H1 (cell line): ENCODE results near the gene ANGPTL4. TPM values are rescaled to one million over a fixed set of nuclear protein-coding genes. Genes with fewer than 3 reads are reported as not detected.

Source experiments
- CTCF ChIA-PET: fragments of 300-600 bp; sonication (Branson Sonifier 250); formaldehyde crosslinking; loops from one replicate; lab custom pipeline; 2021; ENCODE audit not compliant: partially characterized antibody; lab: Charles Lee
- POLR2A ChIA-PET: fragments of 300-600 bp; sonication (Branson Sonifier 250); formaldehyde crosslinking; loops from one replicate; lab custom pipeline; 2021; ENCODE audit warnings: inconsistent platforms; ENCODE audit not compliant: partially characterized antibody; lab: Charles Lee
- DNase-seq, 2 experiments: peaks; one replicate each; pipeline versions ENCODE4 v3.0.0 to v3.0.0-alpha.2; 2010 to 2022; ENCODE audit warnings: low spot score in 2 of 2, low read depth in 1 of 2, mixed read lengths in 1 of 2
- FAIRE-seq: peaks from 2 replicates; lab custom pipeline; 2011; peaks lifted over from hg19 to GRCh38; lab: Jason Lieb, UNC
- H2AFZ ChIP-seq: 2 replicates; pipeline ENCODE4 v1.8.1; 2012; ENCODE audit warnings: low read length, inconsistent platforms
- H2AK5ac ChIP-seq: 2 replicates; pipeline ENCODE4 v1.6.1; 2013; ENCODE audit warnings: low read depth, low read length
- H2BK120ac ChIP-seq: replicated peaks from 2 replicates; pipeline ENCODE3; 2013; ENCODE audit warnings: low read depth, low read length, inconsistent platforms
- H2BK12ac ChIP-seq: 2 replicates; pipeline ENCODE4 v1.6.1; 2013; ENCODE audit warnings: low read depth, low read length
- H2BK15ac ChIP-seq: 2 replicates; pipeline ENCODE4 v1.6.1; 2013; ENCODE audit warnings: low read length
- H2BK20ac ChIP-seq: 2 replicates; pipeline ENCODE4 v1.6.1; 2013; ENCODE audit warnings: low read length
- H2BK5ac ChIP-seq: 2 replicates; pipeline ENCODE4 v1.6.1; 2013; ENCODE audit warnings: low read depth, low read length
- H3K14ac ChIP-seq: 2 replicates; pipeline ENCODE4 v1.6.1; 2013; ENCODE audit warnings: inconsistent platforms; ENCODE audit not compliant: insufficient read length
- H3K18ac ChIP-seq: 2 replicates; pipeline ENCODE4 v1.6.1; 2013; ENCODE audit warnings: low read length; ENCODE audit errors: extremely low read depth
- H3K23ac ChIP-seq: 2 replicates; pipeline ENCODE4 v1.6.1; 2013; ENCODE audit warnings: inconsistent platforms; ENCODE audit not compliant: insufficient read length
- H3K23me2 ChIP-seq: 2 replicates; pipeline ENCODE4 v1.6.1; 2013; ENCODE audit warnings: low read depth, low read length
- H3K27ac ChIP-seq: 2 replicates; pipeline ENCODE4 v1.6.1; 2011; ENCODE audit warnings: low read depth, low read length, inconsistent platforms
- H3K27me3 ChIP-seq, 4 experiments: replicated peaks in 1 of 4; 1 replicate in 1 of 4; 2 replicates in 3 of 4; pipeline versions ENCODE4 v1.6.1 to v1.8.1; 2011 to 2013; ENCODE audit warnings: low read length in 3 of 4, mild to moderate bottlenecking in 3 of 4, inconsistent platforms in 2 of 4, mixed read lengths in 2 of 4, moderate library complexity in 1 of 4; ENCODE audit not compliant: control insufficient read depth in 3 of 4, insufficient read depth in 3 of 4; ENCODE audit errors: extremely low read depth in 1 of 4
- H3K36me3 ChIP-seq, 4 experiments: 2 replicates each; pipeline versions ENCODE4 v1.6.1 to v1.8.1; 2011 to 2013; ENCODE audit warnings: mild to moderate bottlenecking in 4 of 4, low read length in 3 of 4, moderate library complexity in 2 of 4, control low read depth in 1 of 4, inconsistent platforms in 1 of 4; ENCODE audit not compliant: insufficient read depth in 4 of 4, control insufficient read depth in 2 of 4
- H3K4ac ChIP-seq: replicated peaks from 2 replicates; pipeline ENCODE3; 2013; ENCODE audit warnings: low read length, low read depth, mixed read lengths, inconsistent platforms; ENCODE audit not compliant: insufficient read length
- H3K4me1 ChIP-seq, 4 experiments: replicated peaks in 1 of 4; 1 replicate in 1 of 4; 2 replicates in 3 of 4; pipeline versions ENCODE4 v1.6.1 to v1.8.1; 2011 to 2013; ENCODE audit warnings: low read length in 3 of 4, inconsistent platforms in 2 of 4, mixed read lengths in 1 of 4; ENCODE audit not compliant: insufficient read depth in 4 of 4, control insufficient read depth in 3 of 4
- H3K4me2 ChIP-seq, 2 experiments: 2 replicates each; pipeline versions ENCODE4 v1.6.1 to v1.8.1; 2011 to 2013; ENCODE audit warnings: low read depth in 2 of 2, low read length in 2 of 2, control low read depth in 1 of 2, inconsistent platforms in 1 of 2, mild to moderate bottlenecking in 1 of 2; ENCODE audit not compliant: insufficient read depth in 1 of 2
- H3K4me3 ChIP-seq, 4 experiments: fragments of 200-600, 300-600 bp in 1 of 4; sonication (generic), shearing (Covaris generic), sonication (Bioruptor Twin) in 1 of 4; 2 replicates each; pipeline versions ENCODE4 v1.5.1 to v1.8.1; 2011 to 2016; ENCODE audit warnings: low read length in 4 of 4, low read depth in 3 of 4, control low read depth in 2 of 4, inconsistent platforms in 2 of 4, mild to moderate bottlenecking in 2 of 4, mixed read lengths in 1 of 4, moderate library complexity in 1 of 4; ENCODE audit not compliant: insufficient read depth in 2 of 4; ENCODE audit errors: extremely low read depth in 1 of 4
- H3K56ac ChIP-seq: replicated peaks from 2 replicates; pipeline ENCODE3; 2013; ENCODE audit warnings: low read depth, mild to moderate bottlenecking, mixed read lengths, low read length, inconsistent platforms; ENCODE audit not compliant: insufficient read length
- H3K79me1 ChIP-seq: 2 replicates; pipeline ENCODE4 v1.6.1; 2013; ENCODE audit warnings: low read depth, low read length, control low read depth
- H3K79me2 ChIP-seq, 2 experiments: 2 replicates each; pipeline versions ENCODE4 v1.6.1 to v1.8.1; 2012 to 2013; ENCODE audit warnings: low read length in 2 of 2, mild to moderate bottlenecking in 2 of 2, inconsistent platforms in 1 of 2; ENCODE audit not compliant: insufficient read depth in 2 of 2, control insufficient read depth in 1 of 2
- H3K9ac ChIP-seq, 4 experiments: replicated peaks in 1 of 4; 1 replicate in 1 of 4; 2 replicates in 3 of 4; pipeline versions ENCODE4 v1.6.1 to v1.8.1; 2011 to 2013; ENCODE audit warnings: low read depth in 3 of 4, low read length in 3 of 4, control low read depth in 2 of 4, mild to moderate bottlenecking in 2 of 4, moderate library complexity in 2 of 4, inconsistent platforms in 1 of 4; ENCODE audit errors: extremely low read depth in 1 of 4
- H3K9me3 ChIP-seq, 2 experiments: 2 replicates each; pipeline versions ENCODE4 v1.6.1 to v1.8.1; 2012 to 2013; ENCODE audit warnings: mild to moderate bottlenecking in 2 of 2, moderate library complexity in 2 of 2, control low read depth in 1 of 2, inconsistent platforms in 1 of 2, low read depth in 1 of 2, low read length in 1 of 2, mixed read lengths in 1 of 2; ENCODE audit not compliant: insufficient read depth in 2 of 2
- H4K20me1 ChIP-seq, 2 experiments: replicated peaks in 1 of 2; 2 replicates each; pipeline versions ENCODE3 to v1.8.1; 2011 to 2013; ENCODE audit warnings: inconsistent platforms in 2 of 2, low read length in 2 of 2, mild to moderate bottlenecking in 1 of 2; ENCODE audit not compliant: insufficient read depth in 2 of 2, control insufficient read depth in 1 of 2
- H4K5ac ChIP-seq: 2 replicates; pipeline ENCODE4 v1.6.1; 2013; ENCODE audit warnings: low read length, low read depth, mixed read lengths, inconsistent platforms; ENCODE audit not compliant: insufficient read length
- H4K8ac ChIP-seq: 2 replicates; pipeline ENCODE4 v1.8.0; 2013; ENCODE audit warnings: mild to moderate bottlenecking, moderate library complexity, low read length, inconsistent platforms; ENCODE audit not compliant: insufficient read depth; ENCODE audit errors: extremely low read depth
- H4K91ac ChIP-seq: replicated peaks from 2 replicates; pipeline ENCODE3; 2013; ENCODE audit warnings: low read length, mixed read lengths, inconsistent platforms; ENCODE audit not compliant: insufficient read length
- SUZ12 ChIP-seq: fragments of 200-600 bp; sonication (generic); IDR thresholded peaks from 2 replicates; pipeline ENCODE4 v1.6.1; 2012; ENCODE audit warnings: mild to moderate bottlenecking, inconsistent platforms, low read length, moderate library complexity, mixed read lengths
- WGBS, 2 experiments: shearing (Covaris generic) in 1 of 2; methylation state at CpG; one replicate each; pipeline versions ENCODE4 v1.1.6 to v1.1.7; 2013 to 2015; ENCODE audit warnings: low lambda C conversion rate in 2 of 2, mixed read lengths in 2 of 2, inconsistent platforms in 1 of 2, low coverage in 1 of 2, missing lambda C conversion rate in 1 of 2; ENCODE audit not compliant: insufficient replicate concordance in 2 of 2, insufficient coverage in 1 of 2, insufficient read length in 1 of 2; ENCODE audit errors: extremely low coverage in 1 of 2, missing lambda C conversion rate in 1 of 2; 5-methylcytosine and 5-hydroxymethylcytosine counted together
- polyA plus RNA-seq, 7 experiments: library from polyadenylated mRNA; depleted of rRNA in 3 of 7; stranded (reverse) in 5 of 7; unstranded in 2 of 7; fragments of >200 nt in 5 of 7; fragments of 200-250 nt in 2 of 7; gene quantifications; 1 replicate in 5 of 7; 2 replicates in 1 of 7; 4 replicates in 1 of 7; pipeline versions ENCODE4 v1.2.1 to v1.2.3, GENCODE V29; 2011 to 2013; ENCODE audit warnings: missing spikeins in 2 of 7, mixed read lengths in 2 of 7
- total RNA-seq: library from RNA; stranded (reverse); fragmentation: NEBNext Ultra II Directional; extraction: Animal tissue kit (Norgen Biotek cat#: 25700); gene quantifications from 2 replicates; pipeline ENCODE4 v1.2.1, GENCODE V29; 2021

ANGPTL4 gene
- total and polyA plus RNA-seq, 2 of the 8 experiments (the other 6 are each of a cell fraction or from before 2014, with no cell fraction given) = 2.3 to 6.5 TPM

- H3K23ac ChIP-seq = no peak overlapping the region
- ChIA-PET CTCF (interaction anchor here (0.9 to 3.5 kb wide), 6 partner anchors 10 to 56 kb away, joined by 3 to 11 read pairs (median 4); no protein-coding TSS in a partner anchor), POLR2A (interaction anchor here (0.9 to 1.6 kb wide), 3 partner anchors 14 to 84 kb away, joined by 3 to 5 read pairs (median 3); no protein-coding TSS in a partner anchor)
- H3K14ac ChIP-seq = no peak overlapping the region
- H2BK20ac ChIP-seq = no peak overlapping the region
- peaks cover 6% of the 10 kb centered on the region for H3K79me1 ChIP-seq
- no peaks in the 10 kb centered on the region for H3K79me2 ChIP-seq
- FAIRE-seq (no peak), DNase-seq (no peak)
- no peak overlapping the region for H2BK15ac ChIP-seq
- no peak overlapping the region for H3K4me3 ChIP-seq
- H3K23me2 ChIP-seq = no peaks in the 10 kb centered on the region
- H3K9me3 ChIP-seq = no peaks in the 10 kb centered on the region
- H3K36me3 ChIP-seq = peaks cover 0 to 18% (median 10%) of the 10 kb centered on the region in 4 experiments; a peak in 5 of 8 replicates
- H3K18ac ChIP-seq = no peak overlapping the region
- peaks cover 2 to 10% of the 10 kb centered on the region in 2 experiments for H4K20me1 ChIP-seq
- no peaks in the 10 kb centered on the region for H3K27me3 ChIP-seq
- no peak overlapping the region; the same call in 1 of the 2 replicates for H4K8ac ChIP-seq
- H3K27ac ChIP-seq = no peak overlapping the region
- H4K91ac ChIP-seq = no peak overlapping the region
- 89% methylated on average over 15 of the region's 18 CpGs; no CpG with 5 or more reads in 1 of the 2 experiments for WGBS, 2 experiments
- no peak overlapping the region for H2AK5ac ChIP-seq
- no peak overlapping the region for H2AFZ ChIP-seq
- no peak overlapping the region for H3K4me2 ChIP-seq
- no peak overlapping the region for H3K4ac ChIP-seq
- H2BK5ac ChIP-seq = no peak overlapping the region
- H2BK12ac ChIP-seq = no peak overlapping the region
- H2BK120ac ChIP-seq = no peak overlapping the region
- H3K56ac ChIP-seq = no peak overlapping the region
- no peak overlapping the region for H4K5ac ChIP-seq
- H3K9ac ChIP-seq = no peak overlapping the region
- no peaks in the 10 kb centered on the region for H3K4me1 ChIP-seq
- no peak for TF ChIP-seq SUZ12
Observed at GRCh38 chr19:8404391-8405151, 40.6 kb downstream of the ANGPTL4 start.
